Posterior cingulate gyrus (tissue), 11 donors: ENCODE data around the gene CHPF.

Experiments
- DNase-seq, 10 donors: peaks; one replicate each; pipeline versions ENCODE4 v3.0.0 to v3.0.0-alpha.2; 2020 to 2021; ENCODE audit warnings: mixed read lengths in 3 of 10
- intact Hi-C: fragments of 100-400 bp; cut with DNase I; formaldehyde crosslinking; loops from one replicate; pipeline ENCODE4 v1.15.1; 2023

CHPF gene

GRCh38 chr2:219538504-219538951 is 5.1 kb downstream of the CHPF start:
- intact Hi-C loops, result no loop called here

GRCh38 chr2:219537657-219538488 is 5.7 kb downstream of the CHPF start:
- peak in 1 of 10 donors; percentile 61 for DNase-seq
- intact Hi-C loops, result no loop called here

More at GRCh38 chr2:219538504-219538951, 5.1 kb downstream of the CHPF start:
- DNase-seq, result peak in 1 of 10 donors; percentile 73

- DNase-seq, result peak in 1 of 10 donors; percentile 47
- intact Hi-C loops, result no loop called here
Measured at GRCh38 chr2:219536967-219537366, 6.6 kb downstream of the CHPF start.

- intact Hi-C loops, result no loop called here
Measured at GRCh38 chr2:219536425-219536824, 7.2 kb downstream of the CHPF start.

GRCh38 chr2:219533930-219534661 is 9.5 kb downstream of the CHPF start:
- peak in 1 of 10 donors; percentile 26 for DNase-seq
- intact Hi-C loops, result no loop called here

More at GRCh38 chr2:219536425-219536824, 7.2 kb downstream of the CHPF start:
- peak in 2 of 10 donors; percentile 66 to 81 for DNase-seq

GRCh38 chr2:219532378-219532649 is 11.3 kb downstream of the CHPF start:
- intact Hi-C loops, result no loop called here
- DNase-seq, result peak in 2 of 10 donors; percentile 77 to 88

GRCh38 chr2:219531639-219532377 is 11.8 kb downstream of the CHPF start:
- intact Hi-C loops, result no loop called here
- DNase-seq, result peak in 2 of 10 donors; percentile 64 to 73

GRCh38 chr2:219530048-219530963 is 13.3 kb downstream of the CHPF start:
- intact Hi-C loops, result loop anchor here (1.0 kb wide), 5 partner anchors 21 to 127 kb away; partner anchors contain the start of gene GMPPA

GRCh38 chr2:219527472-219527871 is 16.1 kb downstream of the CHPF start:
- intact Hi-C loops, result no loop called here
- DNase-seq, result no peak

More at GRCh38 chr2:219530048-219530963, 13.3 kb downstream of the CHPF start:
- peak; percentile 78 to 99 (median 90) for DNase-seq

GRCh38 chr2:219527076-219527394 is 16.6 kb downstream of the CHPF start:
- DNase-seq, result peak in 2 of 10 donors; percentile 74 to 76
- intact Hi-C loops, result no loop called here

- DNase-seq, result peak in 1 of 10 donors; percentile 25
- intact Hi-C loops, result no loop called here
Measured at GRCh38 chr2:219526320-219527075, 17.1 kb downstream of the CHPF start.

- peak in 1 of 10 donors; percentile 35 for DNase-seq
- intact Hi-C loops, result no loop called here
Measured at GRCh38 chr2:219525533-219526232, 17.9 kb downstream of the CHPF start.

- intact Hi-C loops, result loop anchor here (5.0 kb wide), 1 partner anchor 43 kb away; no protein-coding TSS in a partner anchor
- no peak for DNase-seq
Measured at GRCh38 chr2:219524817-219525216, 18.8 kb downstream of the CHPF start.

- DNase-seq, result peak in 1 of 10 donors; percentile 51
- intact Hi-C loops, result loop anchor here (5.0 kb wide), 1 partner anchor 41 kb away; no protein-coding TSS in a partner anchor
Measured at GRCh38 chr2:219523031-219523671, 20.5 kb downstream of the CHPF start.

- peak in 6 of 10 donors; percentile 28 to 93 (median 72) for DNase-seq
- intact Hi-C loops, result loop anchor here (5.0 kb wide), 1 partner anchor 40 kb away; no protein-coding TSS in a partner anchor
Measured at GRCh38 chr2:219522111-219523030, 21.2 kb downstream of the CHPF start.

- peak in 2 of 10 donors; percentile 66 to 86 for DNase-seq
- intact Hi-C loops, result loop anchor here (5.0 kb wide), 1 partner anchor 39 kb away; no protein-coding TSS in a partner anchor
Measured at GRCh38 chr2:219521066-219521880, 22.3 kb downstream of the CHPF start.
